ENCODE measurements around the gene RMDN2. TPM values are rescaled to one million over a fixed set of nuclear protein-coding genes. Genes with fewer than 3 reads are reported as not detected.

RMDN2 gene
- total RNA-seq, 1 experiment from 2014 or later, result 4.4 TPM

DNA sequence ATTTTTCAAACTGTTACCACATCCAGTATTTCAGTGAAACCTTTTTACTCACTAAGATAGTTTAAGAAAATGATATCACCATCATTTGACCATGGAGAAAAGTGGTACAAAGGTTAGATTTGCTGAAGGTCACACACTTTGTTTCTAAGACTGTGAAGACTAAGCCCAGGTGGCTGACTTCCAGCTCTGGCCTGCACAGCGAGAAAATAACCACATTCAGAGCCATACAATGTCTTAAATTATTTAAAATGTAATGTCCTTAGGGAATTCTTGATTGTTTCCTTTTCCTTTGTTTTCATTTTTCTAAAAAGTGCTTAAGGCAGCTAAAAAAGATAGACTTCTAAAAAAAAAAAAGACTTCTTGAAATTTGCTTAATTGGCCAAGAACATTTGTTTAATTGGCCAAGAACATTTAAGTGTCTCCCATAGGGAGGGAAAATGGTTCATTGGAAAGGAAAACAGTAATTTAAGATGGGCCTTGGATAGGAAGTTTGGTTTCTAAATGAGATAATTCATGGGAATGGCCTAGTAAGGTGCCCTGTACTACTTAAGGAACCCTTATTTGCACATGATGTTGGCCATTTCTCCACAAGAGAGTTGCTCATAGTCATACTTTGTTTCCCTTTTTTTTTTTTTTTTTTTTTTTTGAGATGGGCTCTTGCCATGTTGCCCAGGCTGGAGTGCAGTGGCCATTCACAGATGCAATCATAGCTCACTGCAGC lies 105.7 kb downstream of the RMDN2 start:
- no peaks in the 10 kb centered on the region for H3K9me3 ChIP-seq (ENCODE audit: control insufficient read depth, insufficient read depth, low read depth, low read length)
- no peak for ATAC-seq
- BruUV-seq (replicated peaks), result no TSS peak
- no peak for DNase-seq (ENCODE audit: low read depth, low spot score)
- CTCF ChIA-PET, result interaction anchor here (0.7 kb wide), 2 partner anchors 10 to 13 kb away, joined by 5 to 9 read pairs; no protein-coding TSS in a partner anchor
- POLR2A ChIA-PET, result no interaction called here
- in situ Hi-C loops (cut with HindIII; ENCODE audit: low pct_unique_long_range_greater_than_20kb, low sequenced_read_pairs), result no loop called here
- H3K4me3 ChIP-seq (ENCODE audit: low read depth in 2 of 2, low read length in 2 of 2), result no peak overlapping the region
- intact Hi-C loops (cut with micrococcal nuclease; ENCODE audit: unreplicated experiment), result no loop called here
- H3K4me1 ChIP-seq (ENCODE audit: control insufficient read depth, insufficient read depth, low read length), result no peaks in the 10 kb centered on the region
- no peaks in the 10 kb centered on the region for H3K36me3 ChIP-seq (ENCODE audit: control insufficient read depth, insufficient read depth, low read length)
- TF ChIP-seq, protein P1, sequence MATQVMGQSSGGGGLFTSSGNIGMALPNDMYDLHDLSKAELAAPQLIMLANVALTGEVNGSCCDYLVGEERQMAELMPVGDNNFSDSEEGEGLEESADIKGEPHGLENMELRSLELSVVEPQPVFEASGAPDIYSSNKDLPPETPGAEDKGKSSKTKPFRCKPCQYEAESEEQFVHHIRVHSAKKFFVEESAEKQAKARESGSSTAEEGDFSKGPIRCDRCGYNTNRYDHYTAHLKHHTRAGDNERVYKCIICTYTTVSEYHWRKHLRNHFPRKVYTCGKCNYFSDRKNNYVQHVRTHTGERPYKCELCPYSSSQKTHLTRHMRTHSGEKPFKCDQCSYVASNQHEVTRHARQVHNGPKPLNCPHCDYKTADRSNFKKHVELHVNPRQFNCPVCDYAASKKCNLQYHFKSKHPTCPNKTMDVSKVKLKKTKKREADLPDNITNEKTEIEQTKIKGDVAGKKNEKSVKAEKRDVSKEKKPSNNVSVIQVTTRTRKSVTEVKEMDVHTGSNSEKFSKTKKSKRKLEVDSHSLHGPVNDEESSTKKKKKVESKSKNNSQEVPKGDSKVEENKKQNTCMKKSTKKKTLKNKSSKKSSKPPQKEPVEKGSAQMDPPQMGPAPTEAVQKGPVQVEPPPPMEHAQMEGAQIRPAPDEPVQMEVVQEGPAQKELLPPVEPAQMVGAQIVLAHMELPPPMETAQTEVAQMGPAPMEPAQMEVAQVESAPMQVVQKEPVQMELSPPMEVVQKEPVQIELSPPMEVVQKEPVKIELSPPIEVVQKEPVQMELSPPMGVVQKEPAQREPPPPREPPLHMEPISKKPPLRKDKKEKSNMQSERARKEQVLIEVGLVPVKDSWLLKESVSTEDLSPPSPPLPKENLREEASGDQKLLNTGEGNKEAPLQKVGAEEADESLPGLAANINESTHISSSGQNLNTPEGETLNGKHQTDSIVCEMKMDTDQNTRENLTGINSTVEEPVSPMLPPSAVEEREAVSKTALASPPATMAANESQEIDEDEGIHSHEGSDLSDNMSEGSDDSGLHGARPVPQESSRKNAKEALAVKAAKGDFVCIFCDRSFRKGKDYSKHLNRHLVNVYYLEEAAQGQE (IDR thresholded peaks at IDR 0.05; ENCODE audit: insufficient read depth in 1 of 2, low read depth in 2 of 2, low read length in 1 of 2), result no peak
- H3K27me3 ChIP-seq (ENCODE audit: control insufficient read depth, insufficient read depth, low read length), result peaks cover 4% of the 10 kb centered on the region; the same call in 1 of the 2 replicates
- H3K27ac ChIP-seq (ENCODE audit: low read length), result no peak overlapping the region

DNA sequence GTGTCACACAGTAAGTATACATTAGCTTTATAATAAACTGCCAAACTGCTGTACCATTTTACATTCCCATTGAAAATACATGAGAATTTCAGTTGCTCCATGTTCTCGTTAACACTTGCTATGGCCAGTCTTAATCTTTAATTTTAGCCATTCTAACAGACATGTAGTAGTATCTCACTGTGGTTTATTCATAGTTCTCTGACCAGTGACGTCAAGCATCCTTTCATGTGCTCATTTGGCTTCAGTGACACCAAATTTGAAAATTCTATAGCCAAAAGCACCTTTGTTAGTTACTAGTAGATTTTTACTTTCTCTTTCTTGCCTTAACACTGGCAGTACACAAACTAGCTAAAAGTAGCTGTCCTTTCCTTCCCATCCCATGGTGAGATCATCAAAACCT lies 107.9 kb downstream of the RMDN2 start:
- peaks cover 7% of the 10 kb centered on the region; the same call in 1 of the 2 replicates for H3K27me3 ChIP-seq (ENCODE audit: control insufficient read depth, insufficient read depth, low read length)
- intact Hi-C loops (cut with micrococcal nuclease; ENCODE audit: unreplicated experiment) (no loop called here), in situ Hi-C loops (cut with HindIII; ENCODE audit: low pct_unique_long_range_greater_than_20kb, low sequenced_read_pairs) (no loop called here)
- H3K4me1 ChIP-seq (ENCODE audit: control insufficient read depth, insufficient read depth, low read length), result no peaks in the 10 kb centered on the region; the same call in 1 of the 2 replicates
- no peak overlapping the region for H3K27ac ChIP-seq (ENCODE audit: low read length)
- no peaks in the 10 kb centered on the region for H3K9me3 ChIP-seq (ENCODE audit: control insufficient read depth, insufficient read depth, low read depth, low read length)
- no peaks in the 10 kb centered on the region for H3K36me3 ChIP-seq (ENCODE audit: control insufficient read depth, insufficient read depth, low read length)
- no TSS peak for BruUV-seq (replicated peaks)
- no peak overlapping the region for H3K4me3 ChIP-seq (ENCODE audit: low read depth in 2 of 2, low read length in 2 of 2)
- ChIA-PET CTCF (no interaction called here), POLR2A (interaction anchor here (0.5 kb wide), 1 partner anchor 466 kb away, joined by 4 read pairs; no protein-coding TSS in a partner anchor)
- TF ChIP-seq TCF7L2 (IDR thresholded peaks at IDR 0.05; ENCODE audit: low read depth, low read length) (no peak), SIN3A (IDR thresholded peaks at IDR 0.05; ENCODE audit: borderline replicate concordance, insufficient read depth, low read depth, low read length) (no peak), POLR2AphosphoS5 (IDR thresholded peaks at IDR 0.05; ENCODE audit: low read depth, low read length) (no peak)
- TF ChIP-seq, protein P1 (IDR thresholded peaks at IDR 0.05; ENCODE audit: insufficient read depth in 1 of 2, low read depth in 2 of 2, low read length in 1 of 2), result no peak
- TF ChIP-seq, protein P2, sequence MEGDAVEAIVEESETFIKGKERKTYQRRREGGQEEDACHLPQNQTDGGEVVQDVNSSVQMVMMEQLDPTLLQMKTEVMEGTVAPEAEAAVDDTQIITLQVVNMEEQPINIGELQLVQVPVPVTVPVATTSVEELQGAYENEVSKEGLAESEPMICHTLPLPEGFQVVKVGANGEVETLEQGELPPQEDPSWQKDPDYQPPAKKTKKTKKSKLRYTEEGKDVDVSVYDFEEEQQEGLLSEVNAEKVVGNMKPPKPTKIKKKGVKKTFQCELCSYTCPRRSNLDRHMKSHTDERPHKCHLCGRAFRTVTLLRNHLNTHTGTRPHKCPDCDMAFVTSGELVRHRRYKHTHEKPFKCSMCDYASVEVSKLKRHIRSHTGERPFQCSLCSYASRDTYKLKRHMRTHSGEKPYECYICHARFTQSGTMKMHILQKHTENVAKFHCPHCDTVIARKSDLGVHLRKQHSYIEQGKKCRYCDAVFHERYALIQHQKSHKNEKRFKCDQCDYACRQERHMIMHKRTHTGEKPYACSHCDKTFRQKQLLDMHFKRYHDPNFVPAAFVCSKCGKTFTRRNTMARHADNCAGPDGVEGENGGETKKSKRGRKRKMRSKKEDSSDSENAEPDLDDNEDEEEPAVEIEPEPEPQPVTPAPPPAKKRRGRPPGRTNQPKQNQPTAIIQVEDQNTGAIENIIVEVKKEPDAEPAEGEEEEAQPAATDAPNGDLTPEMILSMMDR (IDR thresholded peaks at IDR 0.05), result no peak
- ATAC-seq (no peak), DNase-seq (ENCODE audit: low read depth, low spot score) (no peak)
